ENCODE results near the gene ARSG. TPM values are rescaled to one million over a fixed set of nuclear protein-coding genes. Genes with fewer than 3 reads are reported as not detected.

ARSG gene
- total RNA-seq, 1 donor = 7.6 TPM

- no peak overlapping the region for H3K27ac ChIP-seq (ENCODE audit: low read depth, low read length)
- TF ChIP-seq CTCF (IDR thresholded peaks at IDR 0.05; ENCODE audit: extremely low read depth, low read depth, low read length) = no peak
Observed at GRCh38 chr17:68341482-68341881, 50.2 kb downstream of the ARSG start.

GRCh38 chr17:68343976-68344375 lies 52.7 kb downstream of the ARSG start:
- no peak overlapping the region for H3K4me2 ChIP-seq (ENCODE audit: insufficient read depth, low read length)
- no peak for TF ChIP-seq CTCF (IDR thresholded peaks at IDR 0.05; ENCODE audit: extremely low read depth, low read depth, low read length)
- no peaks in the 10 kb centered on the region for H3K9me3 ChIP-seq (ENCODE audit: low read depth, low read length)
- H3K27ac ChIP-seq (ENCODE audit: low read depth, low read length) = no peak overlapping the region
- peaks cover 12% of the 10 kb centered on the region for H3K4me1 ChIP-seq (ENCODE audit: insufficient read depth, low read length)
- no peak for DNase-seq (ENCODE audit: insufficient read length, low spot score, missing footprints)
- H3K27me3 ChIP-seq (ENCODE audit: insufficient read depth, low read length) = no peaks in the 10 kb centered on the region
- H3K36me3 ChIP-seq (ENCODE audit: insufficient read depth, low read length) = no peaks in the 10 kb centered on the region
- H2AFZ ChIP-seq (ENCODE audit: low read length) = peak overlapping the region; percentile 54
- no peaks in the 10 kb centered on the region for H3K79me2 ChIP-seq (ENCODE audit: insufficient read depth, low read length)
- no peak overlapping the region for H3K4me3 ChIP-seq (ENCODE audit: insufficient read depth, low read length)
- no peaks in the 10 kb centered on the region for H4K20me1 ChIP-seq (ENCODE audit: insufficient read depth, low read length)

More at GRCh38 chr17:68341482-68341881, 50.2 kb downstream of the ARSG start:
- Histone ChIP-seq H3K79me2 (ENCODE audit: insufficient read depth, low read length) (no peaks in the 10 kb centered on the region), H3K27me3 (ENCODE audit: insufficient read depth, low read length) (no peaks in the 10 kb centered on the region), H3K4me2 (ENCODE audit: insufficient read depth, low read length) (no peak overlapping the region), H4K20me1 (ENCODE audit: insufficient read depth, low read length) (no peaks in the 10 kb centered on the region), H2AFZ (ENCODE audit: low read length) (no peak overlapping the region), H3K4me3 (ENCODE audit: insufficient read depth, low read length) (no peak overlapping the region), H3K4me1 (ENCODE audit: insufficient read depth, low read length) (peaks cover 12% of the 10 kb centered on the region), H3K9me3 (ENCODE audit: low read depth, low read length) (no peaks in the 10 kb centered on the region), H3K36me3 (ENCODE audit: insufficient read depth, low read length) (no peaks in the 10 kb centered on the region)
- DNase-seq (ENCODE audit: insufficient read length, low spot score, missing footprints) = no peak

GRCh38 chr17:68344701-68345136 lies 53.4 kb downstream of the ARSG start:
- Histone ChIP-seq H2AFZ (ENCODE audit: low read length) (peak overlapping the region; percentile 54), H3K27me3 (ENCODE audit: insufficient read depth, low read length) (no peaks in the 10 kb centered on the region), H3K4me3 (ENCODE audit: insufficient read depth, low read length) (no peak overlapping the region), H3K36me3 (ENCODE audit: insufficient read depth, low read length) (no peaks in the 10 kb centered on the region), H4K20me1 (ENCODE audit: insufficient read depth, low read length) (no peaks in the 10 kb centered on the region), H3K4me1 (ENCODE audit: insufficient read depth, low read length) (peaks cover 12% of the 10 kb centered on the region), H3K79me2 (ENCODE audit: insufficient read depth, low read length) (no peaks in the 10 kb centered on the region), H3K27ac (ENCODE audit: low read depth, low read length) (no peak overlapping the region), H3K4me2 (ENCODE audit: insufficient read depth, low read length) (no peak overlapping the region), H3K9me3 (ENCODE audit: low read depth, low read length) (no peaks in the 10 kb centered on the region)
- no peak for TF ChIP-seq CTCF (IDR thresholded peaks at IDR 0.05; ENCODE audit: extremely low read depth, low read depth, low read length)
- peak; percentile 85 for DNase-seq (ENCODE audit: insufficient read length, low spot score, missing footprints)

GRCh38 chr17:68346448-68346847 lies 55.2 kb downstream of the ARSG start:
- H3K4me3 ChIP-seq (ENCODE audit: insufficient read depth, low read length) = no peak overlapping the region
- no peak for DNase-seq (ENCODE audit: insufficient read length, low spot score, missing footprints)
- peaks cover 12% of the 10 kb centered on the region for H3K4me1 ChIP-seq (ENCODE audit: insufficient read depth, low read length)
- no peak overlapping the region for H3K4me2 ChIP-seq (ENCODE audit: insufficient read depth, low read length)
- no peaks in the 10 kb centered on the region for H3K79me2 ChIP-seq (ENCODE audit: insufficient read depth, low read length)
- no peak overlapping the region for H3K27ac ChIP-seq (ENCODE audit: low read depth, low read length)
- H3K27me3 ChIP-seq (ENCODE audit: insufficient read depth, low read length) = no peaks in the 10 kb centered on the region
- H4K20me1 ChIP-seq (ENCODE audit: insufficient read depth, low read length) = no peaks in the 10 kb centered on the region
- no peak overlapping the region for H2AFZ ChIP-seq (ENCODE audit: low read length)
- H3K36me3 ChIP-seq (ENCODE audit: insufficient read depth, low read length) = no peaks in the 10 kb centered on the region
- no peak for TF ChIP-seq CTCF (IDR thresholded peaks at IDR 0.05; ENCODE audit: extremely low read depth, low read depth, low read length)
- H3K9me3 ChIP-seq (ENCODE audit: low read depth, low read length) = no peaks in the 10 kb centered on the region
